Measurements from ENCODE around the gene TPR.

DNA sequence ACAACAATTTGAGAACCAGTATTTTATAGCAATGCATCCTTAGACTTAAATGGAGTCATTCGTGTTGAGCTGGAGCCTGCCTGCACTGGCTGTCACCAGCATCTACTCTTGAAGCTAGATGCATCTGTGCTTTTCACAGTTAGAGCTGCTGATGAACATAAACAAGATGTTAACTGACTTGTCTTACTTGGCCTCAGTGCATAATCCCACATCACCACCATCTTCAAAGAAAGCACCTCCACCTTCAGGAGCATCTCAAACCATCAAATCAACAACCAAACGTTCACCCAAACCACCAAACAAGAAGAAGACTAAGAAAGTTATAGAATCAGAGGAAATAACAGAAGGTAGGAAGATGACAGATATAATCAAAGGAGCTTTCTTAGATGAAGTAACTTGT is 71.1 kb downstream of the TPR start:
- TF ChIP-seq, protein P1, sequence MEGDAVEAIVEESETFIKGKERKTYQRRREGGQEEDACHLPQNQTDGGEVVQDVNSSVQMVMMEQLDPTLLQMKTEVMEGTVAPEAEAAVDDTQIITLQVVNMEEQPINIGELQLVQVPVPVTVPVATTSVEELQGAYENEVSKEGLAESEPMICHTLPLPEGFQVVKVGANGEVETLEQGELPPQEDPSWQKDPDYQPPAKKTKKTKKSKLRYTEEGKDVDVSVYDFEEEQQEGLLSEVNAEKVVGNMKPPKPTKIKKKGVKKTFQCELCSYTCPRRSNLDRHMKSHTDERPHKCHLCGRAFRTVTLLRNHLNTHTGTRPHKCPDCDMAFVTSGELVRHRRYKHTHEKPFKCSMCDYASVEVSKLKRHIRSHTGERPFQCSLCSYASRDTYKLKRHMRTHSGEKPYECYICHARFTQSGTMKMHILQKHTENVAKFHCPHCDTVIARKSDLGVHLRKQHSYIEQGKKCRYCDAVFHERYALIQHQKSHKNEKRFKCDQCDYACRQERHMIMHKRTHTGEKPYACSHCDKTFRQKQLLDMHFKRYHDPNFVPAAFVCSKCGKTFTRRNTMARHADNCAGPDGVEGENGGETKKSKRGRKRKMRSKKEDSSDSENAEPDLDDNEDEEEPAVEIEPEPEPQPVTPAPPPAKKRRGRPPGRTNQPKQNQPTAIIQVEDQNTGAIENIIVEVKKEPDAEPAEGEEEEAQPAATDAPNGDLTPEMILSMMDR (IDR thresholded peaks at IDR 0.05 in 8 of 11, conservative IDR thresholded peaks at IDR 0.05 in 3 of 11), result no peak
- no peak for TF ChIP-seq POLR2A (IDR thresholded peaks at IDR 0.05)
